Gastrocnemius medialis (tissue), 4 donors: Measurements from ENCODE around the gene TEX51. TPM values are rescaled to one million over a fixed set of nuclear protein-coding genes. Genes with fewer than 3 reads are reported as not detected.

ENCODE experiments used
- ATAC-seq, 2 donors: fragments of 150-250 bp; one replicate each; pipeline ENCODE4 v1.9.1; 2016
- DNase-seq, 2 donors: peaks; one replicate each; pipeline ENCODE4 v3.0.0-alpha.2; 2019
- H3K27ac ChIP-seq, 4 donors: fragments of 200-600 bp; sonication (generic); 1 replicate in 1 of 4; 2 replicates in 3 of 4; pipeline ENCODE4 v1.5.1; 2016 to 2018; ENCODE audit warnings: mild to moderate bottlenecking in 2 of 4, moderate library complexity in 1 of 4
- H3K27me3 ChIP-seq, 3 donors: fragments of 200-600 bp; sonication (generic) in 2 of 3; 1 replicate in 1 of 3; 2 replicates in 2 of 3; pipeline versions ENCODE4 v1.5.1 to v1.6.0; 2016 to 2019; ENCODE audit warnings: mild to moderate bottlenecking in 1 of 3, moderate library complexity in 1 of 3
- H3K36me3 ChIP-seq, 2 donors: fragments of 200-600 bp; sonication (generic) in 1 of 2; one replicate each; pipeline ENCODE4 v1.5.1; 2017 to 2018
- H3K4me1 ChIP-seq, 2 donors: fragments of 200-600 bp; sonication (generic) in 1 of 2; one replicate each; pipeline ENCODE4 v1.5.1; 2016 to 2017; ENCODE audit warnings: mild to moderate bottlenecking in 2 of 2
- H3K4me3 ChIP-seq, 4 donors: fragments of 200-600 bp; sonication (generic) in 3 of 4; 1 replicate in 1 of 4; 2 replicates in 3 of 4; pipeline ENCODE4 v1.5.1; 2016 to 2019; ENCODE audit warnings: mild to moderate bottlenecking in 2 of 4
- H3K9me3 ChIP-seq, 3 donors: fragments of 200-600 bp; sonication (generic) in 2 of 3; 1 replicate in 1 of 3; 2 replicates in 2 of 3; pipeline ENCODE4 v1.5.1; 2016 to 2019
- CTCF ChIP-seq, 5 experiments: fragments of 450-650 bp in 3 of 5; fragments of 200-600 bp in 2 of 5; sonication (generic) in 2 of 5; IDR thresholded peaks in 4 of 5; conservative IDR thresholded peaks in 1 of 5; 1 replicate in 4 of 5; 2 replicates in 1 of 5; pipeline ENCODE4 v1.5.1; 2016 to 2019; ENCODE audit warnings: antibody characterized with exemption in 5 of 5, mild to moderate bottlenecking in 3 of 5, moderate library complexity in 3 of 5
- POLR2A ChIP-seq, 2 donors: fragments of 450-650 bp; IDR thresholded peaks; one replicate each; pipeline ENCODE4 v1.6.1; 2017; ENCODE audit warnings: antibody characterized with exemption in 2 of 2, mild to moderate bottlenecking in 2 of 2, moderate library complexity in 2 of 2
- in situ Hi-C, 4 donors: fragments of 200-750 bp; cut with MboI; loops; one replicate each; pipeline versions ENCODE4 v1.15.0 to v1.8.0; 2017; ENCODE audit warnings: low sequenced_read_pairs in 4 of 4
- intact Hi-C: fragments of 100-400 bp; cut with DNase I; formaldehyde crosslinking; loops from one replicate; pipeline ENCODE4 v1.15.1; 2023; ENCODE audit warnings: low total_unique reads
- total RNA-seq, 4 donors: library from RNA; depleted of rRNA; stranded (reverse); fragments of >200 nt; gene quantifications; one replicate each; pipeline versions ENCODE4 v1.1.0 to v1.2.3, GENCODE V29; 2016

Gene TEX51
- total RNA-seq, 4 donors from 2014 or later = not detected

GRCh38 chr2:126934809-126935208 is 36.1 kb downstream of the TEX51 start:
- intact Hi-C loops (no loop called here), in situ Hi-C loops (no loop called here)
- Histone ChIP-seq H3K4me1 (no peaks in the 10 kb centered on the region), H3K9me3 (no peaks in the 10 kb centered on the region), H3K4me3 (no peak overlapping the region), H3K27me3 (peaks cover 0 to 2% (median 0%) of the 10 kb centered on the region in 3 donors), H3K27ac (no peak overlapping the region), H3K36me3 (no peaks in the 10 kb centered on the region)
- TF ChIP-seq CTCF (IDR thresholded peaks at IDR 0.05 in 4 of 5, conservative IDR thresholded peaks at IDR 0.05 in 1 of 5) (no peak), POLR2A (IDR thresholded peaks at IDR 0.05) (no peak)
- no peak for ATAC-seq
- no peak for DNase-seq

GRCh38 chr2:126935774-126936173 is 37.1 kb downstream of the TEX51 start:
- Histone ChIP-seq H3K27me3 (peaks cover 0 to 2% (median 0%) of the 10 kb centered on the region in 3 donors), H3K36me3 (no peaks in the 10 kb centered on the region), H3K4me3 (no peak overlapping the region), H3K27ac (no peak overlapping the region), H3K9me3 (no peaks in the 10 kb centered on the region), H3K4me1 (no peaks in the 10 kb centered on the region)
- intact Hi-C loops (no loop called here), in situ Hi-C loops (no loop called here)
- ATAC-seq (no peak), DNase-seq (no peak)
- TF ChIP-seq CTCF (IDR thresholded peaks at IDR 0.05 in 4 of 5, conservative IDR thresholded peaks at IDR 0.05 in 1 of 5) (no peak), POLR2A (IDR thresholded peaks at IDR 0.05) (no peak)

- DNase-seq = no peak
- peaks cover 0 to 2% (median 0%) of the 10 kb centered on the region in 3 donors for H3K27me3 ChIP-seq
- no peaks in the 10 kb centered on the region for H3K9me3 ChIP-seq
- in situ Hi-C loops (no loop called here), intact Hi-C loops (no loop called here)
- ATAC-seq = no peak
- H3K27ac ChIP-seq = no peak overlapping the region
- TF ChIP-seq CTCF (IDR thresholded peaks at IDR 0.05 in 4 of 5, conservative IDR thresholded peaks at IDR 0.05 in 1 of 5) (no peak), POLR2A (IDR thresholded peaks at IDR 0.05) (no peak)
- no peaks in the 10 kb centered on the region for H3K36me3 ChIP-seq
- H3K4me3 ChIP-seq = no peak overlapping the region
- no peaks in the 10 kb centered on the region for H3K4me1 ChIP-seq
Observed at GRCh38 chr2:126936219-126936723, 37.6 kb downstream of the TEX51 start.

GRCh38 chr2:126940331-126940730 is 41.6 kb downstream of the TEX51 start:
- Histone ChIP-seq H3K9me3 (no peaks in the 10 kb centered on the region), H3K27ac (no peak overlapping the region), H3K4me1 (no peaks in the 10 kb centered on the region), H3K36me3 (no peaks in the 10 kb centered on the region), H3K27me3 (no peaks in the 10 kb centered on the region), H3K4me3 (no peak overlapping the region)
- no peak for ATAC-seq
- in situ Hi-C loops = no loop called here
- no peak for DNase-seq
- TF ChIP-seq CTCF (IDR thresholded peaks at IDR 0.05 in 4 of 5, conservative IDR thresholded peaks at IDR 0.05 in 1 of 5) = no peak
- no peak for TF ChIP-seq POLR2A (IDR thresholded peaks at IDR 0.05)
- intact Hi-C loops = no loop called here
